Upper lobe of left lung (tissue), 4 donors: Measurements from ENCODE around the gene TMEM109.

Experiments
- CTCF ChIP-seq, 6 experiments: fragments of 450-650 bp in 4 of 6; fragments of 200-600 bp in 2 of 6; sonication (generic) in 2 of 6; IDR thresholded peaks; one replicate each; pipeline ENCODE4 v1.5.1; 2016 to 2019; ENCODE audit warnings: antibody characterized with exemption in 6 of 6
- POLR2A ChIP-seq, 4 donors: fragments of 450-650 bp; IDR thresholded peaks; one replicate each; pipeline ENCODE4 v1.5.1; 2016 to 2017; ENCODE audit warnings: antibody characterized with exemption in 4 of 4, mild to moderate bottlenecking in 2 of 4
- POLR2AphosphoS5 ChIP-seq, 2 donors: sonication (generic); formaldehyde crosslinking; IDR thresholded peaks; one replicate each; pipeline ENCODE4 v1.5.1; 2017; ENCODE audit warnings: antibody characterized with exemption in 2 of 2

GRCh38 chr11:60960405-60960804 lies 46.4 kb downstream of the TMEM109 start:
- TF ChIP-seq POLR2A (IDR thresholded peaks at IDR 0.05) = no peak
- no peak for TF ChIP-seq CTCF (IDR thresholded peaks at IDR 0.05)
- no peak for TF ChIP-seq POLR2AphosphoS5 (IDR thresholded peaks at IDR 0.05)
